Measurements from ENCODE around the gene DCAF15.

Gene DCAF15

DNA sequence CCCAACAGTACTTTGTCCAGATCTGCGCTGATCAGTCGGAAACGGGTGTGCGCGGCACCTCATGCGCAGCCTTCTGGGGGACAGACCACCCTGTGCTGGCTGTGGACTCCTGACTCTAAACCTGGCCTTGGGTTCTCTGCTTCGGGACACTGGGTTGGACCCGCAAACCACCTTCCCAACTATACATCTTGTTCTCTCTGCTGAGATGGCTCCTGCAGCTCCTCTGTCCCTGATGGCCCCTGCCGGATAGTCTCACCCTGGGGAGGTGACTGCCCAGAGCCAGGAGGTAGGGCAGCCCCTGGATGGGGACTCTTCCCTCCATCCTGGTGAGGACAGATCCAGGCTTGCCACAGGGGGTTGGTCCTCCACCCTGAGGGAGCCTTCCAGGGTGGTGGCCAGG, 30.5 kb downstream of the DCAF15 start:
- DNase-seq (no peak), ATAC-seq (no peak)
- H3K4me3 Mint-ChIP-seq = no peak overlapping the region
- H3K27me3 Mint-ChIP-seq = no peaks in the 10 kb centered on the region
- H3K9me3 Mint-ChIP-seq = no peaks in the 10 kb centered on the region
- peaks cover 52% of the 10 kb centered on the region for H3K4me1 Mint-ChIP-seq
- no peaks in the 10 kb centered on the region for H3K36me3 Mint-ChIP-seq (ENCODE audit: low read depth)
- H3K27ac Mint-ChIP-seq = no peak overlapping the region

DNA sequence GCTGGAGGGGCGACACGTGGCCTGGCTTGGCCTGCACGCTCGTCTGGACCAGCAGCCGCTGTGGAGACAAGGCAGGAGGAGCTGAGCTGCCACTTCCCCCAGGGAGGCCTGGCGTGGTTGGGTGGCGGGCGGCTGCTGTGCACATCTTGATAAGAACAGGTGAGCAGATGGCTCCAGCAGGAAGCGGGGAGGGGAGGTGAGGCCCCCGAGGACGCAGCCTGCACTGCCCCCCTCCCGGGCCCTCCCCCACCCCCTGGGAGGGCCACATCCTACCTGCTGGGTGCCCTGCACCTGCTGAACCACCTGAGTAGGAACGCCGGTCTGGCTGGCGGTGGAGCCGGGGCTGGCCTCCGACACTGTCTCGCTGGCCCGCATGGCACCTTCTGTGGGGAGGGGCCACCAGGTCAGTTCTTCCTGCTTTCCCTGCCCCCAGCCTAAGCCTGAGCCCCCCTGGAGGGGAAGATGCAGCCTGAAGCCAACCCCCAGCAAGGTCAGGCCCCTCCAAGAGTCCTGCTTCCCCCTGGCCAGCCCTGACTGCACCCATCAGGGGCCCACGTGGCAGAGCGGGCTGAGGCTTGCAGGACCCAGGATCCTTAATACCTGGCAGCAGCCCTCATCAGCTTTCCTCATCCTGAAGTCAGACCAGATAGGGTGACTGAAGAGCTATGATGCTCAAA, 31.0 kb downstream of the DCAF15 start:
- no peak for ATAC-seq
- no peak overlapping the region for H3K27ac Mint-ChIP-seq
- DNase-seq = peak; percentile 22

DNA sequence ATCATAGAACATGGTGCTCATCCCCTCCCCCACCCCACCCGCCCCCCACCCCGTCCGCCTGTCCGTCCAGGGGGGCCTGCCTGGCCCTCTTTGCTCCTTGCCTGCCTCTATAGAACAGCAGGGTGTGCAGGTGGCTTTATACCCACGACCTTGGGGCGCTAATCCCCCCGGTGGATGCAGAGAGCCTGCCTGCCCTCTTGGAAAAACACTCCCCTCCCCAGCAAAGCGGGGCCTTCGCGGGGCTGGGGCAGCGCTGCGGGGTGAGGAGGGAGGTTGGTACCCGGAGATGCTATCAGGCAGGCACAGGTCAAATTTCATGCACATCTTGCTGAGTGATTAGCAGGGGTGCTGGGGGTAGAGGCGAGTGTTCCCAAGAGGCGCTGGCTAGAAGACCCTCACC, 31.9 kb downstream of the DCAF15 start:
- Mint-ChIP-seq H3K36me3 (ENCODE audit: low read depth) (peaks cover 6% of the 10 kb centered on the region), H3K27ac (no peak overlapping the region), H3K27me3 (no peaks in the 10 kb centered on the region), H3K4me1 (peaks cover 59% of the 10 kb centered on the region), H3K4me3 (no peak overlapping the region), H3K9me3 (no peaks in the 10 kb centered on the region)
- no peak for DNase-seq
- no peak for ATAC-seq

More for the DNA sequence above, 31.0 kb downstream of the DCAF15 start:
- H3K4me1 Mint-ChIP-seq = peaks cover 54% of the 10 kb centered on the region
- no peak overlapping the region for H3K4me3 Mint-ChIP-seq
- H3K36me3 Mint-ChIP-seq (ENCODE audit: low read depth) = no peaks in the 10 kb centered on the region
- no peaks in the 10 kb centered on the region for H3K27me3 Mint-ChIP-seq
- H3K9me3 Mint-ChIP-seq = no peaks in the 10 kb centered on the region

DNA sequence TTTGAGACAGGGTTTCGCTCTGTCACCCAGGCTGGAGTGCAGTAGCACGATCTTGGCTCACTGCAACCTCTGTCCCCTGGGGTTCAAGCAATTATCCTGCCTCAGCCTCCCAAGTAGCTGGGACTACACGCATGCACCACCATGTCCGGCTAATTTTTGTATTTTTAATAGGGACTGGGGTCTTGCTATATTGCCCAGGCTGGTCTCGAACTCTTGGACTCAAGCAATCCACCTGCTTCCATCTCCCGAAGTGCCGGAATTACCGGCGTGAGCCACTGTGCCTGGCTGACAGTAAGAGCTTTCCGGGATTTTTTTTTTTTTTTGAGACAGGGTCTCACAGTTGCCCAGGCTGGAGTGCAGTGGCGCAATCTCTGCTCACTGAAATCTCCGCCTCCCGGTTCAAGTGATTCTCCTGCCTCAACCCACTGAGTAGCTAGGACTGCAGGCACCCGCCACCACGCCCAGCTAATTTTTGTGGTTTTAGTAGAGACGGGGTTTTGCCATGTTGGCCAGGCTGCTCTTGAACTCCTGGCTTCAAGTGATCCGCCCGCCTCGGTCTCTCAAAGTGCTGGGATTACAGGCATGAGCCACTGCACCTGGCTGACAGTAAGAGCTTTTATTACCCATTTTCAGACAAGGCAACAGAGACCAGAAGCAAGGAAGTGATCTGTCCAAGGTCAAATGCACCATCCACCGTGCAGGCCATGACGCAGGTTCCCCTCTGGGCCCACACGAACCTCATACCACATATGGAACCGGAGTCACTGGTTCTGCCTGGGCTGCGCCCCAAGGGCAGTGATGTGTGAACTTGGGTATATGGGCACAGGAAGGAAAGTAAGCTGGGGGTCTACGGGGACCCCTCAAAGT, 32.8 kb downstream of the DCAF15 start:
- ATAC-seq (no peak), DNase-seq (no peak)
- no peaks in the 10 kb centered on the region for H3K27me3 Mint-ChIP-seq
- peak overlapping the region; percentile 32 for H3K4me3 Mint-ChIP-seq
- peaks cover 61% of the 10 kb centered on the region for H3K4me1 Mint-ChIP-seq
- H3K36me3 Mint-ChIP-seq (ENCODE audit: low read depth) = peaks cover 13% of the 10 kb centered on the region
- H3K9me3 Mint-ChIP-seq = no peaks in the 10 kb centered on the region
- peak overlapping the region; percentile 94 for H3K27ac Mint-ChIP-seq

DNA sequence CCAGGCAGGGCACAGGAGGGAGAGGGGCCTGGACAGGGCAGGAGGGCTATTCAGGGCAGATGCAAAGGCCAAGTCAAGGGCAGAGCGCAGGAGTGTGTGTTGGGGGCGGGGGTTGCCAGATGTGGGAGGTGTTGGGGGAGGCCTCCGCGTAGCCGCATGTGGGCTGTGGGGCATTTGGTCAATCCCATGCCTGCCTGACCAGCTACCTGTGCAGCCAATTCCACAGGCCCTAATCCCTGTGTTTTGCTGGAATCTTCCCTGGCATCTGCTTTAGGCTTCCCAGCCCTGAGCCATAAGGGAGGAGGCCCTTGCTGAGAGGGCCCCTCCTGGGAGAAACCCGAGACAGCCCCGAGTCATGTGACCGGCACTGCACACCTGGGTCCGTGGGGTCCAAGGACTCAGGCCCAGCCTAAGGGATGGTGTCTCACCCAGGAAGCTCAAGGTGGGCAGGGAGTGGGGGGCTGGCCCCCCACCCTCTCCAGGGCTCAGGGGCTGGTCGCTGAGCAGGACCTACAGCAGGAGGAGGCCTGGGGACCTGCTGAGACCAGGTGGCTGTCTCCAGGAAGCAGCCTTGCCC, 33.5 kb downstream of the DCAF15 start:
- Mint-ChIP-seq H3K4me1 (peaks cover 62% of the 10 kb centered on the region), H3K27ac (peak overlapping the region; percentile 94), H3K36me3 (ENCODE audit: low read depth) (peaks cover 13% of the 10 kb centered on the region), H3K27me3 (no peaks in the 10 kb centered on the region), H3K4me3 (peak overlapping the region; percentile 32), H3K9me3 (no peaks in the 10 kb centered on the region)
- DNase-seq (peak; percentile 26), ATAC-seq (peak; percentile 6)

DNA sequence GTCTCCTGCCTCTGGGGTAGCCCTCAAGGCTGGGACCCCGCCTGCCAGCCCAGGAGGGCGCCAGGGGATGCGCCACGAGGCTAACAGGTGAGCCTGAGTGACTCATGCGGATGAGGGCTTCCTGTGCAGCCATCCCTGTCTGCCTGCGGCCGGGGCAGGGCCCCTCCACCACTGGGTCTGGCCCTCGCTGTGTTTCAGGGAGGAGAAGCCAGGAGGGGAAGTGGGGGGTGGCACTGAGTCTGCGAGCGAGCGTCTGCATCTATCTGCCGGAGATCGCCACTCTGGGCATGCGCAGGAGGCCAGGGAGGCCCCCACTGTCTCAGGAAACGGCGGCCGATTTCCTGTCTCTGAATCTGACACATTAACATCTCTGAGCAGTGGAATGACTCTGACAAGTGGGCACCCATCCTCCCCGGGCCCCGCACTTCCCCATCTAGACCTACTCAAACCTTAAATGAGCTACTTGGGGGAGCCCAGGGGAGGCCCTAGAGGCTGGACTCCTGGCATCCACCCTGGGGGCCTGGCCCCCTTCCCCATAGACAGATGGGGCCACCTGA, 34.1 kb downstream of the DCAF15 start:
- peak overlapping the region; percentile 94 for H3K27ac Mint-ChIP-seq
- no peaks in the 10 kb centered on the region for H3K9me3 Mint-ChIP-seq
- peak overlapping the region; percentile 56 for H3K4me3 Mint-ChIP-seq
- peaks cover 13% of the 10 kb centered on the region for H3K36me3 Mint-ChIP-seq (ENCODE audit: low read depth)
- DNase-seq (peak; percentile 99), ATAC-seq (peak; percentile 94)
- H3K27me3 Mint-ChIP-seq = no peaks in the 10 kb centered on the region
- peaks cover 64% of the 10 kb centered on the region for H3K4me1 Mint-ChIP-seq

DNA sequence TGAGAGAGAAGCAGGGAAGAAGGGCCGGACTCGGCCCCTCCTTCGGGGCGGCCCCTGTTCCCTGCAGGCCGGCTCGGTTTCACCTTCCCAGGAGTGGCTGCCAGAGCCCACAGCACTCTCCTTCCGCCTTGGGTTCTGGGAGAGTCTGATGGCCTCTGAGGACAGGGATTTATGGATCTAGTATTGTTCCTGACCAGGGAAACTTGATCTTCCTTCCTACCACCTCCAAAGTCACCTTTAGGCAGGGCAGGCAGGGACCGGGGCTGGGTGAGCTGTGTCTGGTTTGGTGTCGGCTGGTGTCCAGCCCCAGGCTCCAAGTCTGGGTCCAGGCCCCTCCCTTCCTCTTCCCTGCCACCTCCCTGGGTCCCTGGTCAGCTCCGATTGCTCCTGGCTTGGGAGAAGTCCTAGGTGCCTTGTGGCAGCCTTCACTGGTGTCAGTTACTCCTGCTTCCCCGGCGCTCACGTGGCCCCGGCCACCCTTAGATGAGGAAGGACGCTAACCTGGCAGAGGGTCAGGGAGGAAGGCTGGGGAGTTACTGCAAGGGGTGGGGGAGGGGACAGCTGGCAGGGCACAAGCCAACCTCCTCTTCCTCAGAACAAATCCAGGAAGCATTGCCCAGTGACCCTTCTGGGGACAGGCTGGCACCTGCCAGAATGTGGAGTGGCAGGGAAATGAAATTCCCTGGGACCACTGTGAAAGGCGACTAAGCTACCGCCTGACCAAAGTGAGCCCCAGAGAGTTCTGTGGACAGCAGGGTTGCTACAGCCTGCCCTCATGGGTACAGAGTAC, 35.0 kb downstream of the DCAF15 start:
- Mint-ChIP-seq H3K27me3 (no peaks in the 10 kb centered on the region), H3K36me3 (ENCODE audit: low read depth) (peaks cover 13% of the 10 kb centered on the region), H3K27ac (peak overlapping the region; percentile 94), H3K4me3 (peak overlapping the region; percentile 56), H3K9me3 (no peaks in the 10 kb centered on the region), H3K4me1 (peaks cover 64% of the 10 kb centered on the region)
- ATAC-seq = no peak
- no peak for DNase-seq

DNA sequence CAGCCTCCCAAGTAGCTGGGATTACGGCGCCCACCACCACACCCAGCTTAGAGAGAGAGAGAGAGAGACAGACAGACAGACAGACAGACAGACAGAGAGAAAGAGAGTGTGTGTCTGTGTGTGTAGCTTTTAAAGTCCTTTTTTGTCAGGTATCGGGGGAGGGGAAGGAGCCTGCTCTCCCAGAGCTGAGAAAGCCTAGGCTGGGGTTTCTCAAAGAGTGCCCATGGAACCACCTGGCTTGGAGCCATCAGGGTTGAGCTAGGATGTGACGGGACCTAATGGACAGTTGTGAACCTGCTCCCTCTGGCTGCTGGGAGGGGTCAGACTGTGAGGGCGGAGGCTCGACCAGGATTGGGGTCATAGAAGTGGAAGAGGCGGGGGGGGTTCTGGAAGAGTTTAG, 37.2 kb downstream of the DCAF15 start:
- DNase-seq (no peak), ATAC-seq (no peak)
- Mint-ChIP-seq H3K27ac (no peak overlapping the region), H3K36me3 (ENCODE audit: low read depth) (peaks cover 13% of the 10 kb centered on the region), H3K4me3 (no peak overlapping the region), H3K4me1 (peaks cover 52% of the 10 kb centered on the region), H3K9me3 (no peaks in the 10 kb centered on the region), H3K27me3 (no peaks in the 10 kb centered on the region)

DNA sequence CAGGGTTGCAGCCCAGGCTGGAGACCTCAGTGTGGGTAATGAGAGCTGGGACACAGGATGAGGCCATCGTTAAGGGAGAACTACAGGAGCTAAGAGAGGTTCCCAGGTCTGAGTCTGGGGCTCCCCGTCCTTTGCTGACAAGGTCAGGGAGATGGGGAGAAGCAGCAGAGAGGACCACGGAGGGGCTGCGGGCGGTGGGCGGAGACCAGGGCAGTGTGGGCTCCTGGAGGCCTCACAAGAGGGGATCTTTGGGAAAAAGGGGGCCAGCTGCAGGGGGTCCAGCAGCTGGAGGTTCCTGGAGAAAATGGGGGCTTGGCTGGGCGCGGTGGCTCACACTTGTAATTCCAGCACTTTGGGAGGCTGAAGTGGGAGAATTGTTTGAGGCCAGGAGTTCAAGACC, 37.8 kb downstream of the DCAF15 start:
- ATAC-seq = no peak
- H3K36me3 Mint-ChIP-seq (ENCODE audit: low read depth) = peaks cover 15% of the 10 kb centered on the region
- DNase-seq = no peak
- H3K4me1 Mint-ChIP-seq = peaks cover 48% of the 10 kb centered on the region
- no peak overlapping the region for H3K4me3 Mint-ChIP-seq
- H3K27me3 Mint-ChIP-seq = no peaks in the 10 kb centered on the region
- H3K27ac Mint-ChIP-seq = no peak overlapping the region
- H3K9me3 Mint-ChIP-seq = no peaks in the 10 kb centered on the region

DNA sequence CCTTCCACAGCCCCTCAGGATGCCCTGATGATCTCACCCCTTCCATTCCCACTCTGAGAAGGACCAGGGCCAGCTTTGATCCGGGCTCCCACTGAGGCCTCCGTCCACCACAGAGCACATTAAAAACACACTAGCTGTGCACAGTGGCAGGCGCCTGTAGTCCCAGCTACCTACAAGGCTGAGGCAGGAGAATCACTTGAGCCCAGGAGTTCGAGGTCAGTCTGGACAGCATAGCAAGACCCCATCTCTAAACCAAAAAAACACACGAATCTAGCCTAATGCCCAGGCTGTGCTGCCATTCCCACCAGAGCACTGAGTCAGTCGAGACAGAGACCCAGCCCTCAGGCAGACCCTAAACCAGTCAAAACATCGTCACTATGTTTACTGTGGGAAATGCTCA, 39.7 kb downstream of the DCAF15 start:
- DNase-seq (no peak), ATAC-seq (no peak)
- H3K4me3 Mint-ChIP-seq = no peak overlapping the region
- H3K4me1 Mint-ChIP-seq = peaks cover 29% of the 10 kb centered on the region
- H3K27ac Mint-ChIP-seq = no peak overlapping the region
- H3K36me3 Mint-ChIP-seq (ENCODE audit: low read depth) = peaks cover 15% of the 10 kb centered on the region
- H3K27me3 Mint-ChIP-seq = no peaks in the 10 kb centered on the region
- H3K9me3 Mint-ChIP-seq = no peaks in the 10 kb centered on the region

DNA sequence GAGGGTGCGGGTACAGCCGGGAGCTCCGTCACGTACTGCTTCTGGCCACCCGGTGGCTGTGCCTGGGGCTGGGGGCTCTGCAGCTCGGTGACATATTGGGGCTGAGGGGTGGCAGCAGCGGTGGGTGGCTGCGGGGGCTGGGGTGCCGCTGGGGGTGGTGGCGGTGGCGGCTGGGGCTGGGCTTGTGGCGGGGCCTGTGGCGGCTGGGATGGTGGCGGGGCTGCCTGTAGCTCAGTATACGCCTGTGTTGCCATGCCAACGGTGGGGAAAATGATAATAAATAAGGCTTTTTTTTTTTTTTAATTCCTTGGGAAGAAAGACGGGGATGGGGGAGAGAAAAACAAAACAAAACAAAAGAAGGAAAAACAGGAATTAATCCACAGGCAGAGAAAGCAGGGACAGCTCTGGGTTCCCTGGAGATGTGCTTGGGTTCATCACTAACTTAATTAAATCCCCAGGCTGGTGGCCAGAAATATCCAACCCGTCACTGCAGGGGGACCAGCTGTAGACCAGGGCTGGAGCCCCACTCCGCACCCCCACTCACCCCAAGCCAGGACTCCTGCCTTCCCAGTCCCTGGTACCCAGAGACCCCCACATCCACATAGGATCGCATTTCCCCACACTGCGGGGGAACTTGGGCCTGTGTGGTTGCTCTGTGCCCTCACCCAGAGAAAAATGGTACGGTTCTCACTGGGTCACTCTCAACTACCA, 41.4 kb downstream of the DCAF15 start:
- no peak overlapping the region for H3K4me3 Mint-ChIP-seq
- H3K4me1 Mint-ChIP-seq = peaks cover 16% of the 10 kb centered on the region
- H3K27me3 Mint-ChIP-seq = no peaks in the 10 kb centered on the region
- H3K36me3 Mint-ChIP-seq (ENCODE audit: low read depth) = peaks cover 18% of the 10 kb centered on the region
- DNase-seq = no peak
- H3K9me3 Mint-ChIP-seq = peaks cover 2% of the 10 kb centered on the region
- H3K27ac Mint-ChIP-seq = no peak overlapping the region
- ATAC-seq = no peak

DNA sequence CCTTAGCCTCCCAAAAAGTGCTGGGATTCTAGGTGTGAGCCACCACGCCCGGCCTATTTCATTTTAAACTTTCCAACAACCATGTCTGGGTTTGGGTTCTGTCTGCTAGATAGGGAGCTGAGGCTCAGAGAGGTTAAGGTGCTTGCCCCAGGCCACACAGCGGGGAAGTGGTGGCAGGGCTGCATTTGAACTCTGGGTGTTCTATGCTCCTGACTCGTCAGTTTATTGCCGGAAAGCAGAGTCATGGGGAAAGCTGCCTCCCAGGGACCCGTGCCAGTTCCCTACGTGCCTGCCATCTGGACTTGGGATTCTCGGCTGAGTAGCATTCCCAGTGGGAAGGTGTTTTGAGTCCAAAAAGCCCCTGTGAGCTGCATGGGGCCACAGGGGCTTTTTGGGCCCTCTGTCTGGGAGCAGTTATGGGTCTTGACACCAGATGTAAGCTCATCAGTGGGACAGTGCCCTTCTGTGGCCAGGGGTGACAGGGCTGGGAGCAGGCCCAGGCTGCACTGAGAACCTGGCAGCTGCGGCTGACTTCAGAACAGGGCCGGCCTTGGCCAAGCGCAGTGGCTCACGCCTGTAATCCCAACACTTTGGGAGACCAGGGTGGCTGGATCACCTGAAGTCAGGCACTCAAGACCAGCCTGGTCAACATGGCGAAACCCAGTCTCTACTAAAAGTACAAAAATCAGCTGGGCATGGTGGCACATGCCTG, 42.9 kb downstream of the DCAF15 start:
- H3K4me3 Mint-ChIP-seq = no peak overlapping the region
- H3K9me3 Mint-ChIP-seq = peaks cover 6% of the 10 kb centered on the region
- H3K27me3 Mint-ChIP-seq = no peaks in the 10 kb centered on the region
- DNase-seq (no peak), ATAC-seq (no peak)
- peaks cover 7% of the 10 kb centered on the region for H3K4me1 Mint-ChIP-seq
- H3K36me3 Mint-ChIP-seq (ENCODE audit: low read depth) = peaks cover 18% of the 10 kb centered on the region
- no peak overlapping the region for H3K27ac Mint-ChIP-seq

Measured in activated naive CD8-positive, alpha-beta T cell treated with anti-CD3 and anti-CD28 coated beads, Interleukin-2, amount 50 U/mL, for 24 hours (primary cell).